NCI-H2107 treated with DMSO at 0.1 percent for 48 hours (cell line): ENCODE results near the gene NUTM1.

ENCODE experiments used
- DNase-seq: peaks from one replicate; lab custom pipeline; 2025; ENCODE audit not compliant: unreplicated experiment; lab: John Stamatoyannopoulos, UW

Gene NUTM1

GRCh38 chr15:34342737-34343575 lies at the start of gene NUTM1, which contains the start of gene NOP10:
NUTM1 (plus strand) TSS chr15:34343315; CDS start chr15:34343697, 382 bp downstream.
NOP10 (minus strand) TSS chr15:34343136; CDS start chr15:34343073, 63 bp downstream.
- peak; percentile 37 for DNase-seq

DNA sequence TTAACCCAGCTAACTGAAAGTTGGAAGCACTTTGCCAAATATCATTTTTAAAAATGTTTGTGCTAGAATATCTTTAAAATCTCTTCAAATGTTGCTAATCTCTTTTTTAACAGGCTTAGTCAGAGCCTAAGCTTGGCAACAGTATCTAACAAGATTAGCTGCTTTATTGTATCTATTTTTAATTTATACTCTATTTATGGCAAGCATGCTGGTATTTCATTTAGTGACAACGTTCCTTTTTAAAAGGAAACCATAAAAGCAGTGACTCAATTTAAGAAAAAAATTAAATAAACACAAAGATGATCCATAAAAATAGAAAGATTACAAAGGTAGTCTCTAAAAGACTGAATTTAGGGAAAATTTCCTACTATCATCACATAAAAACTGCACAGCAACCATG lies 46.1 kb upstream of the NUTM1 start:
- DNase-seq, result no peak

- no peak for DNase-seq
These were observed 42.1 kb upstream of the NUTM1 start for GRCh38 chr15:34301058-34301457.

DNA sequence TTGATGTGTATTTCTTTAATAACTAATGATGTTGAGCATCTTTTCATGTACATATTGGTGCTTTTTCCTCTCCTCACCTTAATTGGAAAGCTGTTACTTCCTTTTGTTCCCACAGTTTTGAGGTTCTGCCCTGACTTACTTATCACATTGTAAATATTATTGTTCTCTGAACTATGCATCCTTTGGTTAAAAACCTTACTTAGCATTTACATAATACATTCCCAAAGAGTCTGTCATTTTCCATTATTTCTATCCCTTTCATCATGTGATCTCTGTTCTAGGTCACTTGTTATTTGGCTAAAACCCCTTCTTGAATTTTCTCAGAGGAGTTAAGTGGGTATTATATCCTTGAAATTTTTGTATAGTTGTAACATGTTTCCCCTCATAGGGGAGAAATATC lies 38.5 kb upstream of the NUTM1 start:
- no peak for DNase-seq

DNA sequence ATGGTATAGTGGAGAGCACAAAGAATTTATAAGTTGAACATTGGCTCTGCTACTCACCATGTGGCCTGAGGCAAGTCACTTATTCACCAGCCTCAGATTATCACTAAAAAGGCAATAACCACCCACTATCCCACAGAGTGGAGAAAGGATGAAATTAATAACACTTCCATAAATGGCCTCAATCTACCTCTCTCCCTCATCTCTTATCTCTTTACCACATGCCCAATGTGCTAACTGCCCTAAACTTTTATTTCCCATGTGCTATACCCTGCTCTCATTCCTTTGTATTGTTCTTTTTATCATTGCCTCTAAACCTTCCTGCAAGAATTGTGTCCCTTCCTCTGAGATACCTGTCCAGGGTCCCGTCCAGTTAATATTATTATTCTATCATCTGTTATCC lies 31.6 kb upstream of the NUTM1 start:
- no peak for DNase-seq

DNA sequence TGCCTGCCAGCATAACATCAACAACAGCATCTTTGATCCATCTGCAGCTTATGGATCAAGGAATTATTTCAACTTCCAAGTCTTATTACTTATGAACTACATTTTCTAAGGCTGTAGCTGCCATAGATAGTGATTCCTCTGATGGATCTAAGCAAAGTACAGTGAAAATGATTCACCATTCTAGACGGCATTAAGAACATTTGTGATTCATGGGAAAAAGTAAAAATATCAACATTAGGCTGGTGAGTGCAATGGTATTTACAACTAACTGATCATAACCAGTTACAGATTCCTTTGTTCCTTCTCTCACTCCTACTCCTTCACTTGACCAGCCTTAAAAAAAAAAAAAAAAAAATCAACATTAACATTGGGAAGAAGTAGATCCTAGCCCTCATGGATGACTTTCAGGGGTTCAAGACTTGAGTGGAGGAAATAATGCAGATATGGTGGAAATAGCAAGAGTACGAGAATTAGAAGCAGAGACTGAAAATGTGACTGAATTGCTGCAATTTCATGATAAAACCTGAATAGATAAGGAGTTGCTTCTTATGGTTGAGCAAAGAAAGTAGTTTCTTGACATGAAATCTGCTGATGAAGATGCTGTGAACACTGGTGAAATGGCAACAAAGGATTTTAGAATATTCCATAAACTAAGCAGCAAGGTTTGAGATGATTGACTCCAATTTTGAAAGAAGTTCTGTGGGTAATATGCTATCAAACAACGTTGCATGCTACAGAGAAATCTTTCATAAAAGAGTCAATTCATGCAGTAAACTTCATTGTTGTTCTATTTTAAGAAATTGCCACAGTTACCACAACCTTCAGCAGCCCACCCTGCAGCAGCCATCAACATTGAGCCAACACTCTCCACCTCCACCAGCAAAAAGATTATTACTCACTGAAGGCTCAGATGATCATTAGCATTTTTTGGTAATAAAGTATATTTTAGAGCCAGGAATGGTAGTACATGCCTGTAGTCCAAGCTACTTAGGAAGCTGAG lies 28.3 kb upstream of the NUTM1 start:
- no peak for DNase-seq

GRCh38 chr15:34318277-34319079 lies 24.6 kb upstream of the NUTM1 start:
- peak; percentile 20 for DNase-seq

- DNase-seq, result no peak
These were observed 19.9 kb upstream of the NUTM1 start for GRCh38 chr15:34323217-34323616.

DNA sequence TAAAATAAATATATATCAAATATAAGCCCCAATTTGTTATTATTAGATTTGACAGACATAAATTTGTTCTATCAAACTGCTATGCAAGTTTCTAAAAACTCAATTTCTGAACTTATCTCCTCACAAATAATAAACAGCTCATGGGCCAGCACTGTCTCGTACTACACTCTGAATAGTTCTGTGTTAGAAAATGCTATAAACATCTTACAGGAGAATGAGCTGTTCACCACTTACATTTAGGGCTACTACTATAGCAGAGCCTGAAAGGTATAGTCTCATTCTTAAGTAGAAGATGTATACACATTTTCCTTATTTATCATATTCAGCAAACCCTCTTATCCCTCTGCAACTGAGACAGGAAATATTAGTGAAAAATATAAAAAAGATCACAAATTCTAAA lies 18.2 kb upstream of the NUTM1 start:
- no peak for DNase-seq

DNA sequence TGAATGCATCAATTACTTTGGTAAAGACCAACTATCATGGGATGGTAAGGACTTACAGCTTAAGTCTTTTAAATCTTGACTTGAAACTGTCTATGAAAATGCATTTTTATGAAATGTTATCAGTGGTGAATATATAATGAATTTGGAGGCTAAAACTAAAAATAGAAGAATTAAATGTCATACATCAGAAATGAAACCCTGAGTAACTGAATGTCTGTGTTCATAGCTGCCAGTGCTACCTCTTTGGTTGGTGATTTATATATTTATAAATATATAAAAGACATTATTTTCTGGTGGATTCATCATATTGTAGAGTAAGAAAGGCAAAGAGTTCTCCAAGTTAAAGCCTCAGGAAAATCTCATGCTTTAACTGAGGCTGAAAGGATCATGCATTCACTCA lies 17.7 kb upstream of the NUTM1 start:
- DNase-seq, result no peak

DNA sequence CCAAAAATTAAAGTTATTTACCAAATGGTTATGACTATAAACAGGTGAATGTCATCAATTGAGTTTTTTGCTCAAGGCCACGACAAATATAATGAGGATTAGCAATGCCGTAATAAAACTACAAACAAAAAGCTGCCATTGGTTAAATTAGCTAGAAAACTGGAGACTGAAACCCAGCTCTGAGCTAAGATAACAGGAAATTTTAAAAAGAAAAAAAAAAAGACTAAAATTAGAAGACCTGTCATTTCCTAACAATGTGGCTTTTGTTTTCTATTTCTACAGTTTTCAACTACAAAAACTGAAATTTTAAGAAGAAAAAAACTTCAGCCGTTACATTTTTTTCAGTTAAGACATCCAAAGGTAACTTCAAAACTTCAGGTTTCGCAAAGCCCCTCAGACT lies 15.2 kb upstream of the NUTM1 start:
- DNase-seq, result no peak

GRCh38 chr15:34329006-34329405 lies 14.1 kb upstream of the NUTM1 start:
- no peak for DNase-seq

- no peak for DNase-seq
These were observed 12.8 kb upstream of the NUTM1 start for GRCh38 chr15:34330279-34330678.

DNA sequence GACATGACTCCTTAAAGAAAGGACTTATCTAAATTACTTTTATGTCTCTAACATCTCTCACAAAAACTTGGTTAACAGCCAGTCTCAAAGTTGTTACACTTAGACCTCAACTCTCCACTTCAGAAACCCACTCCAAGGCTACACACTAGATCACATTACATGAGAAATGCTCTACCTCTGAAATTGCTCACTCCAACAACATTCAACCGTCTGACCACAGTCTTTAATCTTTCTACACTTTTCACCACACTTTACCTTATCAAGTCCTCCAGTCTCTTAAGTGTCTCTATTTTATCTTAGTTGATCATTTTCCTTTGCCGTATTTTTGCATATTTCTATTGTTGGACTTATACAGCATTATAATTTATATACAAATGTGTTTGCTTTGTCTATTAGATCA lies 11.3 kb upstream of the NUTM1 start:
- peak; percentile 28 for DNase-seq

GRCh38 chr15:34332553-34333120 lies 10.5 kb upstream of the NUTM1 start:
- no peak for DNase-seq

- no peak for DNase-seq
These were observed 8.4 kb upstream of the NUTM1 start for GRCh38 chr15:34334672-34335071.

- DNase-seq, result peak; percentile 9
These were observed 7.7 kb upstream of the NUTM1 start for GRCh38 chr15:34335176-34336032.

GRCh38 chr15:34336231-34336990 lies 6.7 kb upstream of the NUTM1 start:
- DNase-seq, result peak; percentile 2
